HUES64 (cell line): ENCODE measurements around the gene TAOK3.
"Not testable (repeated sequence)": the region's sequence is repeated elsewhere in the genome, so short reads cannot be mapped to it uniquely, and the experiment has no call there.

Experiments used
- H3K27ac ChIP-seq: 2 replicates; pipeline ENCODE4 v1.7.0; 2013; ENCODE audit warnings: low read depth, low read length, inconsistent platforms
- H3K27me3 ChIP-seq: 2 replicates; pipeline ENCODE4 v1.6.1; 2013; ENCODE audit warnings: mild to moderate bottlenecking, low read length; ENCODE audit not compliant: insufficient read depth
- H3K36me3 ChIP-seq: 2 replicates; pipeline ENCODE4 v1.6.1; 2013; ENCODE audit warnings: mild to moderate bottlenecking, low read length; ENCODE audit not compliant: insufficient read depth
- H3K4me1 ChIP-seq: 2 replicates; pipeline ENCODE4 v1.6.1; 2013; ENCODE audit warnings: mild to moderate bottlenecking, low read length, moderate library complexity; ENCODE audit not compliant: insufficient read depth
- H3K4me3 ChIP-seq: 2 replicates; pipeline ENCODE4 v1.5.1; 2013; ENCODE audit warnings: mild to moderate bottlenecking, low read length, moderate library complexity
- H3K9ac ChIP-seq: 2 replicates; pipeline ENCODE4 v1.6.1; 2013; ENCODE audit warnings: mild to moderate bottlenecking, low read depth, low read length
- H3K9me3 ChIP-seq: 2 replicates; pipeline ENCODE4 v1.6.1; 2013; ENCODE audit warnings: low read depth, low read length; ENCODE audit not compliant: insufficient read depth
- WGBS: fragments of 150-250, 120-280 bp; methylation state at CpG from one replicate; pipeline ENCODE4 v1.1.7; 2013; ENCODE audit warnings: missing lambda C conversion rate; 5-methylcytosine and 5-hydroxymethylcytosine counted together

The TAOK3 gene

GRCh38 chr12:118290130-118290529 is 82.6 kb downstream of the TAOK3 start:
- no peak overlapping the region for H3K4me3 ChIP-seq
- no peaks in the 10 kb centered on the region for H3K27me3 ChIP-seq
- no peaks in the 10 kb centered on the region for H3K4me1 ChIP-seq
- H3K36me3 ChIP-seq = no peaks in the 10 kb centered on the region
- no peaks in the 10 kb centered on the region for H3K9me3 ChIP-seq
- H3K27ac ChIP-seq = no peak overlapping the region
- 93% methylated on average over 3 of the region's 3 CpGs for WGBS
- H3K9ac ChIP-seq = no peak overlapping the region

- Histone ChIP-seq H3K36me3 (no peaks in the 10 kb centered on the region), H3K9me3 (no peaks in the 10 kb centered on the region), H3K4me1 (no peaks in the 10 kb centered on the region), H3K9ac (no peak overlapping the region), H3K4me3 (no peak overlapping the region), H3K27ac (no peak overlapping the region), H3K27me3 (no peaks in the 10 kb centered on the region)
- WGBS = no CpG with 5 or more reads among the region's 1 CpG
These were observed 84.5 kb downstream of the TAOK3 start for GRCh38 chr12:118288174-118288573.

GRCh38 chr12:118287728-118288127 is 85.0 kb downstream of the TAOK3 start:
- no peak overlapping the region for H3K9ac ChIP-seq
- no peaks in the 10 kb centered on the region for H3K9me3 ChIP-seq
- H3K4me3 ChIP-seq = no peak overlapping the region
- no peaks in the 10 kb centered on the region for H3K36me3 ChIP-seq
- no peaks in the 10 kb centered on the region for H3K27me3 ChIP-seq
- no peak overlapping the region for H3K27ac ChIP-seq
- H3K4me1 ChIP-seq = no peaks in the 10 kb centered on the region

- no peak overlapping the region for H3K4me3 ChIP-seq
- H3K27me3 ChIP-seq = no peaks in the 10 kb centered on the region
- no peak overlapping the region for H3K9ac ChIP-seq
- WGBS = 96% methylated on average over 3 of the region's 3 CpGs
- H3K36me3 ChIP-seq = no peaks in the 10 kb centered on the region
- H3K4me1 ChIP-seq = no peaks in the 10 kb centered on the region
- no peak overlapping the region for H3K27ac ChIP-seq
- no peaks in the 10 kb centered on the region for H3K9me3 ChIP-seq
These were observed 89.9 kb downstream of the TAOK3 start for GRCh38 chr12:118282767-118283166.

- 100% methylated on average over 1 of the region's 1 CpG for WGBS
- H3K9me3 ChIP-seq, H3K4me3 ChIP-seq, H3K27ac ChIP-seq, H3K4me1 ChIP-seq, H3K36me3 ChIP-seq, H3K27me3 ChIP-seq, H3K9ac ChIP-seq: not testable (repeated sequence)
These were observed 94.4 kb downstream of the TAOK3 start for GRCh38 chr12:118278288-118278687.

GRCh38 chr12:118274066-118274465 is 98.6 kb downstream of the TAOK3 start:
- Histone ChIP-seq H3K9me3 (no peaks in the 10 kb centered on the region), H3K4me3 (no peak overlapping the region), H3K27me3 (no peaks in the 10 kb centered on the region), H3K9ac (no peak overlapping the region), H3K36me3 (no peaks in the 10 kb centered on the region), H3K27ac (no peak overlapping the region), H3K4me1 (no peaks in the 10 kb centered on the region)
- 91% methylated on average over 4 of the region's 4 CpGs for WGBS

GRCh38 chr12:118271770-118272417 is 100.8 kb downstream of the TAOK3 start:
- H3K4me1 ChIP-seq = no peaks in the 10 kb centered on the region
- no peak overlapping the region for H3K27ac ChIP-seq
- no peak overlapping the region for H3K9ac ChIP-seq
- no peaks in the 10 kb centered on the region for H3K27me3 ChIP-seq
- no peaks in the 10 kb centered on the region for H3K36me3 ChIP-seq
- H3K9me3 ChIP-seq = no peaks in the 10 kb centered on the region
- 91% methylated on average over 5 of the region's 5 CpGs for WGBS
- no peak overlapping the region for H3K4me3 ChIP-seq

GRCh38 chr12:118271183-118271582 is 101.5 kb downstream of the TAOK3 start:
- Histone ChIP-seq H3K27me3 (no peaks in the 10 kb centered on the region), H3K36me3 (no peaks in the 10 kb centered on the region), H3K9me3 (no peaks in the 10 kb centered on the region), H3K4me1 (no peaks in the 10 kb centered on the region), H3K27ac (no peak overlapping the region), H3K9ac (no peak overlapping the region), H3K4me3 (no peak overlapping the region)
- 98% methylated on average over 3 of the region's 3 CpGs for WGBS

- Histone ChIP-seq H3K27ac (no peak overlapping the region), H3K4me1 (no peaks in the 10 kb centered on the region), H3K9ac (no peak overlapping the region), H3K4me3 (no peak overlapping the region), H3K27me3 (no peaks in the 10 kb centered on the region), H3K36me3 (no peaks in the 10 kb centered on the region), H3K9me3 (no peaks in the 10 kb centered on the region)
- 91% methylated on average over 1 of the region's 1 CpG for WGBS
These were observed 102.9 kb downstream of the TAOK3 start for GRCh38 chr12:118269806-118270205.

- H3K9me3 ChIP-seq = no peaks in the 10 kb centered on the region; the same call in 1 of the 2 replicates
- no peak overlapping the region for H3K27ac ChIP-seq
- no peaks in the 10 kb centered on the region for H3K4me1 ChIP-seq
- H3K9ac ChIP-seq = no peak overlapping the region
- no peak overlapping the region for H3K4me3 ChIP-seq
- WGBS = 95% methylated on average over 6 of the region's 6 CpGs
- H3K27me3 ChIP-seq = no peaks in the 10 kb centered on the region
- no peaks in the 10 kb centered on the region for H3K36me3 ChIP-seq
These were observed 113.6 kb downstream of the TAOK3 start for GRCh38 chr12:118259079-118259478.

GRCh38 chr12:118256352-118256751 is 116.4 kb downstream of the TAOK3 start:
- H3K9ac ChIP-seq = no peak overlapping the region
- 97% methylated on average over 1 of the region's 1 CpG for WGBS
- H3K36me3 ChIP-seq = no peaks in the 10 kb centered on the region

GRCh38 chr12:118249547-118249946 is 123.2 kb downstream of the TAOK3 start:
- 91% methylated on average over 1 of the region's 1 CpG for WGBS
- H3K9me3 ChIP-seq = no peaks in the 10 kb centered on the region
- H3K4me1 ChIP-seq = no peaks in the 10 kb centered on the region
- H3K36me3 ChIP-seq = no peaks in the 10 kb centered on the region
- H3K9ac ChIP-seq = no peak overlapping the region
- H3K27me3 ChIP-seq = no peaks in the 10 kb centered on the region
- H3K27ac ChIP-seq = no peak overlapping the region
- H3K4me3 ChIP-seq = no peak overlapping the region

More at GRCh38 chr12:118256352-118256751, 116.4 kb downstream of the TAOK3 start:
- Histone ChIP-seq H3K4me3 (no peak overlapping the region), H3K9me3 (no peaks in the 10 kb centered on the region; the same call in 1 of the 2 replicates), H3K27me3 (no peaks in the 10 kb centered on the region), H3K4me1 (no peaks in the 10 kb centered on the region), H3K27ac (no peak overlapping the region)
